Left lung (tissue), 10 donors: Measurements from ENCODE around the gene PON3. TPM values are rescaled to one million over a fixed set of nuclear protein-coding genes. Genes with fewer than 3 reads are reported as not detected.

Source experiments
- ATAC-seq: fragments of 200-7000 bp; cut with Tn5 transposase; one replicate; pipeline ENCODE4 v1.9.1; 2020; ENCODE audit warnings: moderate library complexity
- DNase-seq, 4 donors: peaks; one replicate each; pipeline ENCODE4 v3.0.0-alpha.2; 2013 to 2020
- H3K27ac ChIP-seq, 2 donors: fragments of 200-600 bp; sonication (generic) in 1 of 2; one replicate each; pipeline versions ENCODE4 v1.5.0 to v1.8.0; 2020 to 2021
- H3K27me3 ChIP-seq, 2 donors: fragments of 200-600 bp; sonication (generic) in 1 of 2; one replicate each; pipeline versions ENCODE4 v1.5.0 to v1.8.0; 2020 to 2021
- H3K36me3 ChIP-seq, 2 donors: fragments of 200-600 bp; sonication (generic) in 1 of 2; one replicate each; pipeline versions ENCODE4 v1.5.0 to v1.8.0; 2020 to 2021
- H3K4me1 ChIP-seq, 2 donors: fragments of 200-600 bp; one replicate each; pipeline ENCODE4 v1.8.0; 2021
- H3K4me3 ChIP-seq, 2 donors: fragments of 200-600 bp; sonication (generic) in 1 of 2; one replicate each; pipeline versions ENCODE4 v1.5.0 to v1.8.0; 2020 to 2021; ENCODE audit warnings: mild to moderate bottlenecking in 1 of 2
- H3K9me3 ChIP-seq, 2 donors: fragments of 200-600 bp; sonication (generic) in 1 of 2; one replicate each; pipeline versions ENCODE4 v1.5.0 to v1.8.0; 2020 to 2021
- CTCF ChIP-seq, 2 donors: fragments of 200-600 bp; sonication (generic) in 1 of 2; IDR thresholded peaks; one replicate each; pipeline versions ENCODE4 v1.5.0 to v1.8.0; 2021; ENCODE audit warnings: antibody characterized with exemption in 2 of 2
- intact Hi-C, 2 donors: fragments of 100-400 bp; cut with DNase I; formaldehyde crosslinking; loops; one replicate each; pipeline versions ENCODE4 v1.11.2 to v1.14.2; 2022
- polyA plus RNA-seq, 6 donors: library from polyadenylated mRNA; unstranded; fragments of 120-200 nt; gene quantifications; one replicate each; pipeline ENCODE4 v1.2.1, GENCODE V29; 2013; ENCODE audit not compliant: insufficient read length in 6 of 6
- total RNA-seq, 2 donors: library from RNA; stranded (reverse); fragmentation: NEBNext Ultra II Directional; extraction: Animal tissue kit (Norgen Biotek cat#: 25700); gene quantifications; one replicate each; pipeline ENCODE4 v1.2.1, GENCODE V29; 2021
- donor health status: DM: no; HTN: yes; CAD: no.
- donor health status: DM: no; HTN: no; CAD: no.

The PON3 gene
- total and polyA plus RNA-seq, 8 donors, result 13.5 to 49.3 (median 16.5) TPM

GRCh38 chr7:95320651-95321050, 75.5 kb downstream of the PON3 start:
- Histone ChIP-seq H3K27ac (no peak overlapping the region), H3K36me3 (no peaks in the 10 kb centered on the region), H3K27me3 (peaks cover 0 to 10% of the 10 kb centered on the region in 2 donors), H3K4me1 (no peaks in the 10 kb centered on the region), H3K4me3 (no peak overlapping the region), H3K9me3 (no peaks in the 10 kb centered on the region)
- no peak for TF ChIP-seq CTCF (IDR thresholded peaks at IDR 0.05)
- intact Hi-C loops, result no loop called here
- DNase-seq (no peak), ATAC-seq (no peak)

GRCh38 chr7:95319570-95319969, 76.6 kb downstream of the PON3 start:
- no peak for ATAC-seq
- TF ChIP-seq CTCF (IDR thresholded peaks at IDR 0.05), result no peak
- intact Hi-C loops, result no loop called here

GRCh38 chr7:95318501-95319100, 77.6 kb downstream of the PON3 start:
- Histone ChIP-seq H3K4me1 (no peaks in the 10 kb centered on the region), H3K27ac (no peak overlapping the region), H3K36me3 (no peaks in the 10 kb centered on the region), H3K9me3 (no peaks in the 10 kb centered on the region), H3K27me3 (no peaks in the 10 kb centered on the region), H3K4me3 (no peak overlapping the region)
- no peak for ATAC-seq
- TF ChIP-seq CTCF (IDR thresholded peaks at IDR 0.05), result no peak
- intact Hi-C loops, result no loop called here
- DNase-seq, result no peak

More at GRCh38 chr7:95319570-95319969, 76.6 kb downstream of the PON3 start:
- H3K27me3 ChIP-seq, result peaks cover 0 to 9% of the 10 kb centered on the region in 2 donors
- H3K4me3 ChIP-seq, result no peak overlapping the region
- H3K36me3 ChIP-seq, result no peaks in the 10 kb centered on the region
- no peak overlapping the region for H3K27ac ChIP-seq
- no peak for DNase-seq
- H3K9me3 ChIP-seq, result no peaks in the 10 kb centered on the region
- no peaks in the 10 kb centered on the region for H3K4me1 ChIP-seq

GRCh38 chr7:95317966-95318365, 78.2 kb downstream of the PON3 start:
- H3K27me3 ChIP-seq, result no peaks in the 10 kb centered on the region
- no peak for ATAC-seq
- H3K4me1 ChIP-seq, result no peaks in the 10 kb centered on the region
- no peak overlapping the region for H3K27ac ChIP-seq
- no peak overlapping the region for H3K4me3 ChIP-seq
- no peak for DNase-seq
- no peaks in the 10 kb centered on the region for H3K36me3 ChIP-seq
- no peak for TF ChIP-seq CTCF (IDR thresholded peaks at IDR 0.05)
- intact Hi-C loops, result no loop called here
- H3K9me3 ChIP-seq, result no peaks in the 10 kb centered on the region

GRCh38 chr7:95317546-95317945, 78.6 kb downstream of the PON3 start:
- no peak for DNase-seq
- ATAC-seq, result no peak
- no peaks in the 10 kb centered on the region for H3K4me1 ChIP-seq
- H3K36me3 ChIP-seq, result no peaks in the 10 kb centered on the region
- no peak for TF ChIP-seq CTCF (IDR thresholded peaks at IDR 0.05)
- no peak overlapping the region for H3K4me3 ChIP-seq
- no peaks in the 10 kb centered on the region for H3K27me3 ChIP-seq
- no peak overlapping the region for H3K27ac ChIP-seq
- H3K9me3 ChIP-seq, result no peaks in the 10 kb centered on the region
- intact Hi-C loops, result no loop called here
